H1 (cell line): ENCODE results near the gene GPX4. TPM values are rescaled to one million over a fixed set of nuclear protein-coding genes. Genes with fewer than 3 reads are reported as not detected.
A peak's percentile ranks its signal among the peaks of the same experiment; 100 is the strongest.

Experiments used
- CTCF ChIA-PET: fragments of 300-600 bp; sonication (Branson Sonifier 250); formaldehyde crosslinking; loops from one replicate; lab custom pipeline; 2021; ENCODE audit not compliant: partially characterized antibody; lab: Charles Lee
- POLR2A ChIA-PET: fragments of 300-600 bp; sonication (Branson Sonifier 250); formaldehyde crosslinking; loops from one replicate; lab custom pipeline; 2021; ENCODE audit warnings: inconsistent platforms; ENCODE audit not compliant: partially characterized antibody; lab: Charles Lee
- DNase-seq, 2 experiments: peaks; one replicate each; pipeline versions ENCODE4 v3.0.0 to v3.0.0-alpha.2; 2010 to 2022; ENCODE audit warnings: low spot score in 2 of 2, low read depth in 1 of 2, mixed read lengths in 1 of 2
- FAIRE-seq: peaks from 2 replicates; lab custom pipeline; 2011; peaks lifted over from hg19 to GRCh38; lab: Jason Lieb, UNC
- H2AFZ ChIP-seq: 2 replicates; pipeline ENCODE4 v1.8.1; 2012; ENCODE audit warnings: low read length, inconsistent platforms
- H2AK5ac ChIP-seq: 2 replicates; pipeline ENCODE4 v1.6.1; 2013; ENCODE audit warnings: low read depth, low read length
- H2BK120ac ChIP-seq: replicated peaks from 2 replicates; pipeline ENCODE3; 2013; ENCODE audit warnings: low read depth, low read length, inconsistent platforms
- H2BK12ac ChIP-seq: 2 replicates; pipeline ENCODE4 v1.6.1; 2013; ENCODE audit warnings: low read depth, low read length
- H2BK15ac ChIP-seq: 2 replicates; pipeline ENCODE4 v1.6.1; 2013; ENCODE audit warnings: low read length
- H2BK20ac ChIP-seq: 2 replicates; pipeline ENCODE4 v1.6.1; 2013; ENCODE audit warnings: low read length
- H2BK5ac ChIP-seq: 2 replicates; pipeline ENCODE4 v1.6.1; 2013; ENCODE audit warnings: low read depth, low read length
- H3K14ac ChIP-seq: 2 replicates; pipeline ENCODE4 v1.6.1; 2013; ENCODE audit warnings: inconsistent platforms; ENCODE audit not compliant: insufficient read length
- H3K18ac ChIP-seq: 2 replicates; pipeline ENCODE4 v1.6.1; 2013; ENCODE audit warnings: low read length; ENCODE audit errors: extremely low read depth
- H3K23ac ChIP-seq: 2 replicates; pipeline ENCODE4 v1.6.1; 2013; ENCODE audit warnings: inconsistent platforms; ENCODE audit not compliant: insufficient read length
- H3K23me2 ChIP-seq: 2 replicates; pipeline ENCODE4 v1.6.1; 2013; ENCODE audit warnings: low read depth, low read length
- H3K27ac ChIP-seq: 2 replicates; pipeline ENCODE4 v1.6.1; 2011; ENCODE audit warnings: low read depth, low read length, inconsistent platforms
- H3K27me3 ChIP-seq, 4 experiments: replicated peaks in 1 of 4; 1 replicate in 1 of 4; 2 replicates in 3 of 4; pipeline versions ENCODE4 v1.6.1 to v1.8.1; 2011 to 2013; ENCODE audit warnings: low read length in 3 of 4, mild to moderate bottlenecking in 3 of 4, inconsistent platforms in 2 of 4, mixed read lengths in 2 of 4, moderate library complexity in 1 of 4; ENCODE audit not compliant: control insufficient read depth in 3 of 4, insufficient read depth in 3 of 4; ENCODE audit errors: extremely low read depth in 1 of 4
- H3K36me3 ChIP-seq, 4 experiments: 2 replicates each; pipeline versions ENCODE4 v1.6.1 to v1.8.1; 2011 to 2013; ENCODE audit warnings: mild to moderate bottlenecking in 4 of 4, low read length in 3 of 4, moderate library complexity in 2 of 4, control low read depth in 1 of 4, inconsistent platforms in 1 of 4; ENCODE audit not compliant: insufficient read depth in 4 of 4, control insufficient read depth in 2 of 4
- H3K4ac ChIP-seq: replicated peaks from 2 replicates; pipeline ENCODE3; 2013; ENCODE audit warnings: low read length, low read depth, mixed read lengths, inconsistent platforms; ENCODE audit not compliant: insufficient read length
- H3K4me1 ChIP-seq, 4 experiments: replicated peaks in 1 of 4; 1 replicate in 1 of 4; 2 replicates in 3 of 4; pipeline versions ENCODE4 v1.6.1 to v1.8.1; 2011 to 2013; ENCODE audit warnings: low read length in 3 of 4, inconsistent platforms in 2 of 4, mixed read lengths in 1 of 4; ENCODE audit not compliant: insufficient read depth in 4 of 4, control insufficient read depth in 3 of 4
- H3K4me2 ChIP-seq, 2 experiments: 2 replicates each; pipeline versions ENCODE4 v1.6.1 to v1.8.1; 2011 to 2013; ENCODE audit warnings: low read depth in 2 of 2, low read length in 2 of 2, control low read depth in 1 of 2, inconsistent platforms in 1 of 2, mild to moderate bottlenecking in 1 of 2; ENCODE audit not compliant: insufficient read depth in 1 of 2
- H3K4me3 ChIP-seq, 4 experiments: fragments of 200-600, 300-600 bp in 1 of 4; sonication (generic), shearing (Covaris generic), sonication (Bioruptor Twin) in 1 of 4; 2 replicates each; pipeline versions ENCODE4 v1.5.1 to v1.8.1; 2011 to 2016; ENCODE audit warnings: low read length in 4 of 4, low read depth in 3 of 4, control low read depth in 2 of 4, inconsistent platforms in 2 of 4, mild to moderate bottlenecking in 2 of 4, mixed read lengths in 1 of 4, moderate library complexity in 1 of 4; ENCODE audit not compliant: insufficient read depth in 2 of 4; ENCODE audit errors: extremely low read depth in 1 of 4
- H3K56ac ChIP-seq: replicated peaks from 2 replicates; pipeline ENCODE3; 2013; ENCODE audit warnings: low read depth, mild to moderate bottlenecking, mixed read lengths, low read length, inconsistent platforms; ENCODE audit not compliant: insufficient read length
- H3K79me1 ChIP-seq: 2 replicates; pipeline ENCODE4 v1.6.1; 2013; ENCODE audit warnings: low read depth, low read length, control low read depth
- H3K79me2 ChIP-seq, 2 experiments: 2 replicates each; pipeline versions ENCODE4 v1.6.1 to v1.8.1; 2012 to 2013; ENCODE audit warnings: low read length in 2 of 2, mild to moderate bottlenecking in 2 of 2, inconsistent platforms in 1 of 2; ENCODE audit not compliant: insufficient read depth in 2 of 2, control insufficient read depth in 1 of 2
- H3K9ac ChIP-seq, 4 experiments: replicated peaks in 1 of 4; 1 replicate in 1 of 4; 2 replicates in 3 of 4; pipeline versions ENCODE4 v1.6.1 to v1.8.1; 2011 to 2013; ENCODE audit warnings: low read depth in 3 of 4, low read length in 3 of 4, control low read depth in 2 of 4, mild to moderate bottlenecking in 2 of 4, moderate library complexity in 2 of 4, inconsistent platforms in 1 of 4; ENCODE audit errors: extremely low read depth in 1 of 4
- H3K9me3 ChIP-seq, 2 experiments: 2 replicates each; pipeline versions ENCODE4 v1.6.1 to v1.8.1; 2012 to 2013; ENCODE audit warnings: mild to moderate bottlenecking in 2 of 2, moderate library complexity in 2 of 2, control low read depth in 1 of 2, inconsistent platforms in 1 of 2, low read depth in 1 of 2, low read length in 1 of 2, mixed read lengths in 1 of 2; ENCODE audit not compliant: insufficient read depth in 2 of 2
- H4K20me1 ChIP-seq, 2 experiments: replicated peaks in 1 of 2; 2 replicates each; pipeline versions ENCODE3 to v1.8.1; 2011 to 2013; ENCODE audit warnings: inconsistent platforms in 2 of 2, low read length in 2 of 2, mild to moderate bottlenecking in 1 of 2; ENCODE audit not compliant: insufficient read depth in 2 of 2, control insufficient read depth in 1 of 2
- H4K5ac ChIP-seq: 2 replicates; pipeline ENCODE4 v1.6.1; 2013; ENCODE audit warnings: low read length, low read depth, mixed read lengths, inconsistent platforms; ENCODE audit not compliant: insufficient read length
- H4K8ac ChIP-seq: 2 replicates; pipeline ENCODE4 v1.8.0; 2013; ENCODE audit warnings: mild to moderate bottlenecking, moderate library complexity, low read length, inconsistent platforms; ENCODE audit not compliant: insufficient read depth; ENCODE audit errors: extremely low read depth
- H4K91ac ChIP-seq: replicated peaks from 2 replicates; pipeline ENCODE3; 2013; ENCODE audit warnings: low read length, mixed read lengths, inconsistent platforms; ENCODE audit not compliant: insufficient read length
- TAF1 ChIP-seq: IDR thresholded peaks from 2 replicates; pipeline ENCODE4 v1.6.1; 2011; ENCODE audit warnings: mild to moderate bottlenecking, low read depth, low read length
- TAF7 ChIP-seq: optimal IDR thresholded peaks from 2 replicates; pipeline ENCODE3; 2011; ENCODE audit warnings: low read depth, mild to moderate bottlenecking, inconsistent platforms, low read length, moderate library complexity, borderline replicate concordance
- WGBS, 2 experiments: shearing (Covaris generic) in 1 of 2; methylation state at CpG; one replicate each; pipeline versions ENCODE4 v1.1.6 to v1.1.7; 2013 to 2015; ENCODE audit warnings: low lambda C conversion rate in 2 of 2, mixed read lengths in 2 of 2, inconsistent platforms in 1 of 2, low coverage in 1 of 2, missing lambda C conversion rate in 1 of 2; ENCODE audit not compliant: insufficient replicate concordance in 2 of 2, insufficient coverage in 1 of 2, insufficient read length in 1 of 2; ENCODE audit errors: extremely low coverage in 1 of 2, missing lambda C conversion rate in 1 of 2; 5-methylcytosine and 5-hydroxymethylcytosine counted together
- polyA plus RNA-seq, 7 experiments: library from polyadenylated mRNA; depleted of rRNA in 3 of 7; stranded (reverse) in 5 of 7; unstranded in 2 of 7; fragments of >200 nt in 5 of 7; fragments of 200-250 nt in 2 of 7; gene quantifications; 1 replicate in 5 of 7; 2 replicates in 1 of 7; 4 replicates in 1 of 7; pipeline versions ENCODE4 v1.2.1 to v1.2.3, GENCODE V29; 2011 to 2013; ENCODE audit warnings: missing spikeins in 2 of 7, mixed read lengths in 2 of 7
- total RNA-seq: library from RNA; stranded (reverse); fragmentation: NEBNext Ultra II Directional; extraction: Animal tissue kit (Norgen Biotek cat#: 25700); gene quantifications from 2 replicates; pipeline ENCODE4 v1.2.1, GENCODE V29; 2021

GPX4 gene
- total and polyA plus RNA-seq, 2 of the 8 experiments (the other 6 are each of a cell fraction or from before 2014, with no cell fraction given) = 342 to 693 TPM

GRCh38 chr19:1146412-1146699, 42.6 kb downstream of the GPX4 start:
- Histone ChIP-seq H2BK15ac (no peak overlapping the region), H2AK5ac (no peak overlapping the region), H3K56ac (no peak overlapping the region), H3K23ac (no peak overlapping the region), H3K4me1 (peaks cover 0 to 15% (median 7%) of the 10 kb centered on the region in 4 experiments; a peak in 5 of 7 replicates), H4K5ac (no peak overlapping the region), H4K20me1 (peaks cover 0 to 3% of the 10 kb centered on the region in 2 experiments), H3K4ac (no peak overlapping the region), H2BK20ac (no peak overlapping the region), H3K23me2 (peaks cover 3% of the 10 kb centered on the region; the same call in 1 of the 2 replicates), H2BK120ac (no peak overlapping the region), H3K9ac (no peak overlapping the region), H3K14ac (no peak overlapping the region), H2BK5ac (0 out of 2 replicates have a peak overlapping the region, but pooled peaks have one; percentile 66), H3K9me3 (no peaks in the 10 kb centered on the region), H2AFZ (no peak overlapping the region), H3K27ac (no peak overlapping the region; the same call in 1 of the 2 replicates), H3K36me3 (peaks cover 0 to 11% (median 1%) of the 10 kb centered on the region in 4 experiments; a peak in 2 of 8 replicates), H3K4me2 (no peak overlapping the region; a peak in 1 of 4 replicates), H4K8ac (peak overlapping the region; percentile 93; the same call in 1 of the 2 replicates), H3K79me1 (peaks cover 4% of the 10 kb centered on the region; the same call in 1 of the 2 replicates), H3K18ac (no peak overlapping the region; the same call in 1 of the 2 replicates), H4K91ac (no peak overlapping the region)
- CTCF ChIA-PET = interaction anchor here (0.6 to 2.5 kb wide), 8 partner anchors 12 to 57 kb away, joined by 3 to 9 read pairs (median 6); no protein-coding TSS in a partner anchor
- 83% methylated on average over 13 of the region's 13 CpGs; no CpG with 5 or more reads in 1 of the 2 experiments for WGBS, 2 experiments
- POLR2A ChIA-PET = interaction anchor here (0.8 to 1.3 kb wide), 6 partner anchors 10 to 123 kb away, joined by 3 to 7 read pairs (median 4); partner anchors contain the start of gene CIRBP
- DNase-seq (no peak), FAIRE-seq (no peak)
- peak; percentile 14; the same call in 1 of the 2 replicates for TF ChIP-seq TAF1
- TF ChIP-seq TAF7 = no peak
- TF ChIP-seq, all 59 proteins: peak for 1
- no peaks in the 10 kb centered on the region for H3K79me2 ChIP-seq
- no peak overlapping the region for H3K4me3 ChIP-seq
- no peak overlapping the region for H2BK12ac ChIP-seq
- no peaks in the 10 kb centered on the region for H3K27me3 ChIP-seq
